ENCODE measurements around the gene DCBLD1. TPM values are rescaled to one million over a fixed set of nuclear protein-coding genes. Genes with fewer than 3 reads are reported as not detected.

The DCBLD1 gene
- total RNA-seq, 2 experiments from 2014 or later: 0.08 TPM; not detected in 1

DNA sequence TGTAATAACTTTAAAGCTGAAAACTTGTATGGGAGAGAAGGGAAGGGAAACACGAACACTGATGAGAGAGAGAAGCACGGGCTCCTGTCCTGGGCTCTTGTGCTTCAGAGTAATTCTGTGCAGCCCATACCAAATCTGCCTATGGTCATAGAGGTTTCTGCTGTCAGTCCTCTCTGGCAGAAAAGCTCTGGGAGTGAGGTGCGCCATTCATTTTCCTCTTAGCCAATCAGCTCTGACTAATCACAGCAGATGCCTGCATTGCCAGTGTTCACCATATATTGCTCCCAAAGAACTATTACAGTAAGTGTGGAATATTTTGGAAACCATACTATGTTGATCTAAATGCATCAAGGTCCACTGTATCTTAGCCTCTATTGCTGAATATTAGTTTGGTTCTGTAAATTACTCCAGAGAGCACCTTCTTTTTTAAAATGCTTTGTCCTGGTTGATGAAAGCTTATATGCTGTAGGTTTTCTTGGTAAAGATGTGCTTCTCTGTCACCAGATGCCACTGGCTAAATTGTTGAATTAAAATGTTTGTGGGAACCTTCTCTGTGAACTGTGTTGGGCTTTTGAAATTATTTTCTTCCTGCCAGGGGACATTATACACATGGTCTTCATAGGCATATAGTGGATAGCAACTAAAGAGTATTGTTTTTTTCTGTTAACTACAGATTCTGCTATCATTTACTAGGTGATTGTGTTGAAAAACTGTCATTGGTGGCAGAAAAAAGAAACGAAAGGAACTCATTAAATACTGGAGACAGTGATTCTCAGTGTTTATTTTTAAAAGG, 38.3 kb downstream of the DCBLD1 start:
- Histone ChIP-seq H4K20me1 (ENCODE audit: insufficient read depth, low read length) (no peaks in the 10 kb centered on the region), H3K9me2 (ENCODE audit: insufficient read depth, low read length) (no peaks in the 10 kb centered on the region), H3K79me2 (ENCODE audit: insufficient read depth, low read depth, low read length) (no peaks in the 10 kb centered on the region), H3K4me2 (ENCODE audit: low read length) (no peak overlapping the region), H3K36me3 (ENCODE audit: insufficient read depth, low read length) (no peaks in the 10 kb centered on the region), H3K4me3 (ENCODE audit: low read depth, low read length, poor library complexity, severe bottlenecking) (no peak overlapping the region), H2AFZ (ENCODE audit: low read length) (no peak overlapping the region), H3K4me1 (ENCODE audit: insufficient read depth, low read length, poor library complexity, severe bottlenecking) (no peaks in the 10 kb centered on the region), H3K27ac (ENCODE audit: low read depth, low read length, poor library complexity, severe bottlenecking) (no peak overlapping the region), H3K9me3 (ENCODE audit: low read length) (no peaks in the 10 kb centered on the region)
- no peak for DNase-seq (ENCODE audit: low spot score)
- ChIA-PET CTCF (ENCODE audit: unreplicated experiment) (no interaction called here), POLR2A (interaction anchor here (0.6 to 0.7 kb wide), 2 partner anchors 20 to 31 kb away, joined by 3 read pairs; no protein-coding TSS in a partner anchor)
- TF ChIP-seq CTCF (conservative IDR thresholded peaks at IDR 0.05; ENCODE audit: low read length) (no peak), EZH2phosphoT487 (IDR thresholded peaks at IDR 0.05; ENCODE audit: borderline replicate concordance, low read depth, low read length) (no peak)
- intact Hi-C loops (cut with micrococcal nuclease; ENCODE audit: unreplicated experiment): no loop called here
- no TSS peak for BruUV-seq (replicated peaks)

GRCh38 chr6:117521791-117522502, 39.5 kb downstream of the DCBLD1 start:
- BruUV-seq (replicated peaks): no TSS peak
- ChIA-PET CTCF (ENCODE audit: unreplicated experiment) (no interaction called here), POLR2A (interaction anchor here (0.6 to 0.9 kb wide), 3 partner anchors 9 to 32 kb away, joined by 3 read pairs; no protein-coding TSS in a partner anchor)
- DNase-seq (ENCODE audit: low spot score): no peak
- H4K20me1 ChIP-seq (ENCODE audit: insufficient read depth, low read length): no peaks in the 10 kb centered on the region
- no peaks in the 10 kb centered on the region for H3K36me3 ChIP-seq (ENCODE audit: insufficient read depth, low read length)
- no peak overlapping the region for H2AFZ ChIP-seq (ENCODE audit: low read length)
- H3K9me3 ChIP-seq (ENCODE audit: low read length): no peaks in the 10 kb centered on the region
- no peaks in the 10 kb centered on the region for H3K79me2 ChIP-seq (ENCODE audit: insufficient read depth, low read depth, low read length)
- intact Hi-C loops (cut with micrococcal nuclease; ENCODE audit: unreplicated experiment): no loop called here
- H3K4me2 ChIP-seq (ENCODE audit: low read length): no peak overlapping the region
- H3K9me2 ChIP-seq (ENCODE audit: insufficient read depth, low read length): no peaks in the 10 kb centered on the region
- no peak for TF ChIP-seq CTCF (conservative IDR thresholded peaks at IDR 0.05; ENCODE audit: low read length)
- no peak for TF ChIP-seq EZH2phosphoT487 (IDR thresholded peaks at IDR 0.05; ENCODE audit: borderline replicate concordance, low read depth, low read length)
- H3K4me3 ChIP-seq (ENCODE audit: low read depth, low read length, poor library complexity, severe bottlenecking): no peak overlapping the region
- H3K27ac ChIP-seq (ENCODE audit: low read depth, low read length, poor library complexity, severe bottlenecking): no peak overlapping the region
- no peaks in the 10 kb centered on the region for H3K4me1 ChIP-seq (ENCODE audit: insufficient read depth, low read length, poor library complexity, severe bottlenecking)
